ENCODE measurements around the gene FAM227A. TPM values are rescaled to one million over a fixed set of nuclear protein-coding genes. Genes with fewer than 3 reads are reported as not detected.

FAM227A gene
- total and polyA plus RNA-seq, 2 of the 8 experiments (the other 6 are each of a cell fraction or from before 2014, with no cell fraction given) = 2.1 to 3.9 TPM

DNA sequence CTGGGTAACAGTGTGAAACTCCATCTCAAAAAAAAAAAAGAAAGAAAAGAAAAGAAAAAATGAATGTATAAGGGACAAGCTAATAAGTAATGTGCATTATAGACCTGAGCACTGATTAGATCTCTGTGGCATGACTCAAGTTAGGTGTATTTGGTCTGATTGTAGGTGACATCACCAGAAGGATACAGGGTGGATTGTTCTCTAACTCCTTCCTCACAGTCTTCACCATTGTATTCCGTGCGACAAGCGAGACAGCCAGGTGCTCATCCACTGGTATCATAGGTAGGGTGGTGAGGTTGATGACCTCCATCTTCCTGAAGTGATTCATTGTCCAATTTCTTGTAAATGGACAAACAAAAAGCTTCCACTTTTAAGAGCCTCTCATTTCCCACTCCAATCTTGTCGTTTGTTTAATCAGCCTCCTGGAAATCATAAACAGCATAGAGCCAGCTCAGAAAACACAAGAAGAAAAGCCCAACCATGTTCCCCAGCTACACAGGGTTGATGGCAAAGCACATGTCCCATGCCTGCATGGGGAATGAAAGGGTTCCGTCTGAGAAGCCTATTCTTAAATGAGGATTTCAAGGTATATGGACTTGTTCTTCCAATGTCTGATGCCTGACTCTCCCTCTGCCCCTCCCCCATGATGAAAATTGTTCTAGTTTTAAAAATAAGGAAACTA, 6.2 kb downstream of the FAM227A start:
- Histone ChIP-seq H2BK5ac (ENCODE audit: low read depth, low read length) (no peak overlapping the region), H3K27ac (ENCODE audit: low read depth, low read length) (no peak overlapping the region), H2AK5ac (ENCODE audit: low read depth, low read length) (no peak overlapping the region), H2BK15ac (ENCODE audit: low read length) (no peak overlapping the region), H2AFZ (ENCODE audit: low read length) (no peak overlapping the region), H3K36me3 (ENCODE audit: control insufficient read depth in 2 of 4, insufficient read depth in 4 of 4, low read length in 3 of 4) (peaks cover 2 to 11% (median 3%) of the 10 kb centered on the region in 4 experiments; a peak in 3 of 8 replicates), H3K4me3 (ENCODE audit: extremely low read depth in 1 of 4, insufficient read depth in 2 of 4, low read depth in 3 of 4, low read length in 4 of 4) (no peak overlapping the region), H4K20me1 (replicated peaks in 1 of 2; ENCODE audit: control insufficient read depth in 1 of 2, insufficient read depth in 2 of 2, low read length in 2 of 2) (no peaks in the 10 kb centered on the region), H3K23me2 (ENCODE audit: low read depth, low read length) (no peaks in the 10 kb centered on the region), H2BK20ac (ENCODE audit: low read length) (no peak overlapping the region), H3K79me1 (ENCODE audit: low read depth, low read length) (no peaks in the 10 kb centered on the region), H3K23ac (ENCODE audit: insufficient read length) (no peak overlapping the region), H3K14ac (ENCODE audit: insufficient read length) (no peak overlapping the region), H3K9ac (replicated peaks in 1 of 4; ENCODE audit: extremely low read depth in 1 of 4, low read depth in 3 of 4, low read length in 3 of 4) (no peak overlapping the region), H3K18ac (ENCODE audit: extremely low read depth, low read length) (no peak overlapping the region), H3K4ac (replicated peaks; ENCODE audit: insufficient read length, low read depth, low read length) (no peak overlapping the region), H2BK12ac (ENCODE audit: low read depth, low read length) (no peak overlapping the region), H3K27me3 (replicated peaks in 1 of 4; ENCODE audit: control insufficient read depth in 3 of 4, extremely low read depth in 1 of 4, insufficient read depth in 3 of 4, low read length in 3 of 4) (no peaks in the 10 kb centered on the region), H4K91ac (replicated peaks; ENCODE audit: insufficient read length, low read length) (no peak overlapping the region), H3K4me2 (ENCODE audit: insufficient read depth in 1 of 2, low read depth in 2 of 2, low read length in 2 of 2) (no peak overlapping the region), H3K9me3 (ENCODE audit: insufficient read depth in 2 of 2, low read depth in 1 of 2, low read length in 1 of 2) (no peaks in the 10 kb centered on the region), H3K79me2 (ENCODE audit: control insufficient read depth in 1 of 2, insufficient read depth in 2 of 2, low read length in 2 of 2) (no peaks in the 10 kb centered on the region), H4K5ac (ENCODE audit: insufficient read length, low read depth, low read length) (no peak overlapping the region), H3K56ac (replicated peaks; ENCODE audit: insufficient read length, low read depth, low read length) (no peak overlapping the region), H4K8ac (ENCODE audit: extremely low read depth, insufficient read depth, low read length) (no peak overlapping the region), H2BK120ac (replicated peaks; ENCODE audit: low read depth, low read length) (no peak overlapping the region), H3K4me1 (replicated peaks in 1 of 4; ENCODE audit: control insufficient read depth in 3 of 4, insufficient read depth in 4 of 4, low read length in 3 of 4) (no peaks in the 10 kb centered on the region)
- ChIA-PET POLR2A (ENCODE audit: partially characterized antibody) (no interaction called here), CTCF (ENCODE audit: partially characterized antibody) (no interaction called here)
- WGBS, 2 experiments (ENCODE audit: extremely low coverage in 1 of 2, insufficient coverage in 1 of 2, insufficient read length in 1 of 2, insufficient replicate concordance in 2 of 2, low coverage in 1 of 2, low lambda C conversion rate in 2 of 2, missing lambda C conversion rate in 1 of 2) = 87% methylated on average over 5 of the region's 5 CpGs; no CpG with 5 or more reads in 1 of the 2 experiments
- no peak for DNase-seq (ENCODE audit: low read depth in 1 of 2, low spot score in 2 of 2)
- FAIRE-seq = no peak
- no peak for TF ChIP-seq EGR1 (IDR thresholded peaks at IDR 0.05; ENCODE audit: borderline replicate concordance, low read depth, low read length)
- TF ChIP-seq, protein P1, sequence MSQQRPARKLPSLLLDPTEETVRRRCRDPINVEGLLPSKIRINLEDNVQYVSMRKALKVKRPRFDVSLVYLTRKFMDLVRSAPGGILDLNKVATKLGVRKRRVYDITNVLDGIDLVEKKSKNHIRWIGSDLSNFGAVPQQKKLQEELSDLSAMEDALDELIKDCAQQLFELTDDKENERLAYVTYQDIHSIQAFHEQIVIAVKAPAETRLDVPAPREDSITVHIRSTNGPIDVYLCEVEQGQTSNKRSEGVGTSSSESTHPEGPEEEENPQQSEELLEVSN (IDR thresholded peaks at IDR 0.05) = no peak
